GM13976 (cell line): ENCODE results near the gene TRMT2A.

Experiments
- DNase-seq: peaks from one replicate; pipeline ENCODE4 v3.0.0; 2012; ENCODE audit warnings: low spot score
- CTCF ChIP-seq: IDR thresholded peaks from 2 replicates; pipeline ENCODE4 v1.5.1; 2012; ENCODE audit warnings: borderline replicate concordance, mild to moderate bottlenecking; ENCODE audit not compliant: insufficient read depth; ENCODE audit errors: extremely low read depth, missing control alignments, control extremely low read depth
- in situ Hi-C: fragments of 300-500 bp; cut with MboI; formaldehyde crosslinking; loops from one replicate; pipeline ENCODE4 v1.12.0; 2022; ENCODE audit warnings: low sequenced_read_pairs, mixed read lengths, inconsistent platforms; ENCODE audit not compliant: unreplicated experiment

Gene TRMT2A

GRCh38 chr22:20110359-20110985 is 6.6 kb downstream of the TRMT2A start:
- in situ Hi-C loops: no loop called here
- DNase-seq: no peak
- TF ChIP-seq CTCF: no peak

GRCh38 chr22:20109411-20110358 is 7.3 kb downstream of the TRMT2A start:
- DNase-seq: no peak
- TF ChIP-seq CTCF: no peak
- in situ Hi-C loops: no loop called here

- in situ Hi-C loops: no loop called here
- TF ChIP-seq CTCF: no peak
- no peak for DNase-seq
Measured at GRCh38 chr22:20108757-20109230, 8.2 kb downstream of the TRMT2A start.

- no peak for DNase-seq
- TF ChIP-seq CTCF: no peak
- in situ Hi-C loops: no loop called here
Measured at GRCh38 chr22:20107951-20108756, 8.9 kb downstream of the TRMT2A start.

GRCh38 chr22:20107471-20107901 is 9.5 kb downstream of the TRMT2A start:
- DNase-seq: no peak
- TF ChIP-seq CTCF: no peak
- in situ Hi-C loops: no loop called here

- TF ChIP-seq CTCF: no peak
- in situ Hi-C loops: no loop called here
- no peak for DNase-seq
Measured at GRCh38 chr22:20106849-20107237, 10.2 kb downstream of the TRMT2A start.
